OCI-LY3 (cell line): Measurements from ENCODE around the gene KAT6B.
"Not testable (repeated sequence)": the region's sequence is repeated elsewhere in the genome, so short reads cannot be mapped to it uniquely, and the experiment has no call there.

Source experiments
- H2AFZ ChIP-seq: fragments of 200-600, 300-600 bp; shearing (Covaris generic); 2 replicates; pipeline ENCODE4 v1.6.0; 2014; ENCODE audit warnings: antibody characterized with exemption, low read depth, low read length
- H3K27ac ChIP-seq: fragments of 200-600, 300-600 bp; sonication (generic); 2 replicates; pipeline ENCODE4 v1.5.1; 2014; ENCODE audit warnings: mild to moderate bottlenecking, low read length, moderate library complexity, mixed read lengths
- H3K27me3 ChIP-seq: fragments of 200-600, 300-600 bp; sonication (generic); 2 replicates; pipeline ENCODE4 v1.6.1; 2014; ENCODE audit warnings: low read depth, low read length, mixed read lengths
- H3K36me3 ChIP-seq: fragments of 200-600, 300-600 bp; sonication (generic); replicated peaks from 2 replicates; pipeline ENCODE3; 2014; ENCODE audit warnings: low read depth, low read length, mixed read lengths
- H3K4me1 ChIP-seq: fragments of 300-600, 200-600 bp; sonication (generic); 2 replicates; pipeline ENCODE4 v1.6.1; 2014; ENCODE audit warnings: low read length, mixed read lengths
- H3K4me2 ChIP-seq: fragments of 200-600, 300-600 bp; sonication (generic); 2 replicates; pipeline ENCODE4 v1.6.1; 2014; ENCODE audit warnings: low read length, mixed read lengths
- H3K4me3 ChIP-seq: fragments of 300-600, 200-600 bp; sonication (generic); 2 replicates; pipeline ENCODE4 v1.5.1; 2014; ENCODE audit warnings: antibody characterized with exemption, mild to moderate bottlenecking, low read length, moderate library complexity
- H3K79me2 ChIP-seq: fragments of 300-600, 200-600 bp; shearing (Covaris generic); 2 replicates; pipeline ENCODE4 v1.6.1; 2014; ENCODE audit warnings: mild to moderate bottlenecking, low read length, mixed read lengths
- H3K9ac ChIP-seq: fragments of 300-600, 200-600 bp; shearing (Covaris generic); 2 replicates; pipeline ENCODE4 v1.6.0; 2014; ENCODE audit warnings: mild to moderate bottlenecking, low read length, moderate library complexity
- H3K9me3 ChIP-seq: fragments of 200-600, 300-600 bp; shearing (Covaris generic); 2 replicates; pipeline ENCODE4 v1.6.1; 2014; ENCODE audit warnings: low read length, mixed read lengths; ENCODE audit not compliant: insufficient read depth
- H4K20me1 ChIP-seq: fragments of 200-600, 300-600 bp; sonication (generic); 2 replicates; pipeline ENCODE4 v1.6.1; 2016; ENCODE audit warnings: low read length, mixed read lengths; ENCODE audit not compliant: insufficient read depth
- EZH2phosphoT487 ChIP-seq: fragments of 200-600 bp; shearing (Covaris generic); IDR thresholded peaks from 2 replicates; pipeline ENCODE4 v1.6.1; 2018; ENCODE audit warnings: antibody characterized with exemption, mixed run types, low read depth
- TF ChIP-seq, protein P1 (sequence below): fragments of 200-600, 300-600 bp; sonication (generic); IDR thresholded peaks from 2 replicates; pipeline ENCODE4 v1.5.1; 2014; ENCODE audit warnings: antibody characterized with exemption, low read length, low read depth

KAT6B gene

GRCh38 chr10:74786126-74786525 lies 40.3 kb upstream of the KAT6B start:
- no peak overlapping the region for H2AFZ ChIP-seq

DNA sequence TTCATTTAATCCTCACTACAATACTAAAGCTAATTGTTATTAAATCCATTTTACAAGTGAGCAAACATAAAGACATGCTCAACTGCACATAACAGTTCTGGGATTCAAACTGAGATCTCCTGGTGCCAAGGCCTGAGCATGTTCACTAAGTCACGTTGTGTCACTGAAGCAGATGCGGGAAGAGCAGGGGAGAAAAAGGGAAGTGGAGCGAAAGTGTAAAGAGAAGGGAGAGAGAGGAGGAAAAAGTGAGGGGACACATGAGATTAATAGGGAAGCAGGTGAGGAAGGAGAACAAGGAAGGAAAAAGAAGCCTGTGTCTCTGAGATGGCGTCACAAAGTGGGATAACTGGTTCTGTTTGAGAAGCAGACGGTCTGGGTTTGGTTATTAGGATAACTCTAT lies 38.9 kb upstream of the KAT6B start:
- Histone ChIP-seq H3K36me3 (no peaks in the 10 kb centered on the region), H4K20me1 (no peaks in the 10 kb centered on the region), H2AFZ (no peak overlapping the region), H3K27ac (no peak overlapping the region), H3K9ac (no peak overlapping the region), H3K4me3 (no peak overlapping the region), H3K4me1 (no peaks in the 10 kb centered on the region), H3K79me2 (no peaks in the 10 kb centered on the region), H3K4me2 (no peak overlapping the region), H3K9me3 (no peaks in the 10 kb centered on the region), H3K27me3 (no peaks in the 10 kb centered on the region)
- TF ChIP-seq, protein P1, sequence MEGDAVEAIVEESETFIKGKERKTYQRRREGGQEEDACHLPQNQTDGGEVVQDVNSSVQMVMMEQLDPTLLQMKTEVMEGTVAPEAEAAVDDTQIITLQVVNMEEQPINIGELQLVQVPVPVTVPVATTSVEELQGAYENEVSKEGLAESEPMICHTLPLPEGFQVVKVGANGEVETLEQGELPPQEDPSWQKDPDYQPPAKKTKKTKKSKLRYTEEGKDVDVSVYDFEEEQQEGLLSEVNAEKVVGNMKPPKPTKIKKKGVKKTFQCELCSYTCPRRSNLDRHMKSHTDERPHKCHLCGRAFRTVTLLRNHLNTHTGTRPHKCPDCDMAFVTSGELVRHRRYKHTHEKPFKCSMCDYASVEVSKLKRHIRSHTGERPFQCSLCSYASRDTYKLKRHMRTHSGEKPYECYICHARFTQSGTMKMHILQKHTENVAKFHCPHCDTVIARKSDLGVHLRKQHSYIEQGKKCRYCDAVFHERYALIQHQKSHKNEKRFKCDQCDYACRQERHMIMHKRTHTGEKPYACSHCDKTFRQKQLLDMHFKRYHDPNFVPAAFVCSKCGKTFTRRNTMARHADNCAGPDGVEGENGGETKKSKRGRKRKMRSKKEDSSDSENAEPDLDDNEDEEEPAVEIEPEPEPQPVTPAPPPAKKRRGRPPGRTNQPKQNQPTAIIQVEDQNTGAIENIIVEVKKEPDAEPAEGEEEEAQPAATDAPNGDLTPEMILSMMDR, result no peak
- no peak for TF ChIP-seq EZH2phosphoT487

More at GRCh38 chr10:74786126-74786525, 40.3 kb upstream of the KAT6B start:
- no peaks in the 10 kb centered on the region for H3K4me1 ChIP-seq
- H4K20me1 ChIP-seq, result no peaks in the 10 kb centered on the region
- no peak overlapping the region for H3K27ac ChIP-seq
- no peaks in the 10 kb centered on the region for H3K79me2 ChIP-seq
- TF ChIP-seq EZH2phosphoT487, result no peak
- TF ChIP-seq, protein P1, result no peak
- no peaks in the 10 kb centered on the region for H3K9me3 ChIP-seq
- H3K36me3 ChIP-seq, result no peaks in the 10 kb centered on the region
- H3K27me3 ChIP-seq, result no peaks in the 10 kb centered on the region
- no peak overlapping the region for H3K9ac ChIP-seq
- no peak overlapping the region for H3K4me3 ChIP-seq
- H3K4me2 ChIP-seq, result no peak overlapping the region

- not testable (repeated sequence) for H2AFZ ChIP-seq, H3K27me3 ChIP-seq, H3K9me3 ChIP-seq, H3K27ac ChIP-seq, H3K79me2 ChIP-seq, H4K20me1 ChIP-seq, H3K9ac ChIP-seq, H3K36me3 ChIP-seq, H3K4me3 ChIP-seq, H3K4me2 ChIP-seq, H3K4me1 ChIP-seq
These were observed 34.4 kb upstream of the KAT6B start for GRCh38 chr10:74791979-74792378.

- Histone ChIP-seq H3K9me3 (no peaks in the 10 kb centered on the region), H3K27ac (no peak overlapping the region)
- no peak for TF ChIP-seq EZH2phosphoT487
- TF ChIP-seq, protein P1, result no peak
These were observed 33.7 kb upstream of the KAT6B start for GRCh38 chr10:74792726-74793125.

GRCh38 chr10:74793240-74793639 lies 33.2 kb upstream of the KAT6B start:
- H3K9ac ChIP-seq, H2AFZ ChIP-seq, H3K27me3 ChIP-seq: not testable (repeated sequence)

More at GRCh38 chr10:74792726-74793125, 33.7 kb upstream of the KAT6B start:
- Histone ChIP-seq H3K4me3 (no peak overlapping the region), H2AFZ (no peak overlapping the region), H3K4me2 (no peak overlapping the region), H4K20me1 (no peaks in the 10 kb centered on the region), H3K9ac (no peak overlapping the region), H3K4me1 (peaks cover 9% of the 10 kb centered on the region), H3K36me3 (no peaks in the 10 kb centered on the region), H3K27me3 (no peaks in the 10 kb centered on the region), H3K79me2 (no peaks in the 10 kb centered on the region)

More at GRCh38 chr10:74793240-74793639, 33.2 kb upstream of the KAT6B start:
- H3K4me3 ChIP-seq, H4K20me1 ChIP-seq, H3K36me3 ChIP-seq, H3K4me2 ChIP-seq, H3K9me3 ChIP-seq, H3K79me2 ChIP-seq, H3K27ac ChIP-seq, H3K4me1 ChIP-seq: not testable (repeated sequence)
